Uterine smooth muscle cell (primary cell): ENCODE results near the gene LRRC58. TPM values are rescaled to one million over a fixed set of nuclear protein-coding genes. Genes with fewer than 3 reads are reported as not detected.

ENCODE experiments used
- total RNA-seq: library from RNA; depleted of rRNA; stranded (reverse); fragments of >200 nt; gene quantifications from 2 replicates; pipeline ENCODE4 v1.2.3, GENCODE V29; 2014

The LRRC58 gene
- total RNA-seq, result 29.0 and 31.9 TPM in 2 replicates

GRCh38 chr3:120348991-120349854 lies at the start of gene LRRC58:
Gene LRRC58 (minus strand): TSS chr3:120349354. CDS start chr3:120349243, 111 bp downstream.

GRCh38 chr3:120284747-120285507 lies 64.2 kb downstream of the LRRC58 start, which contains the start of gene GPR156:
Gene GPR156 (minus strand): TSS chr3:120285222. CDS start chr3:120244098, 41,124 bp downstream.

Other genes with a start within 250 kb of the LRRC58 start
- gene GPR156, start 64.1 kb downstream of the LRRC58 start, total RNA-seq, result 0.37 and 0.55 TPM in 2 replicates
- gene FSTL1, start 101.6 kb upstream of the LRRC58 start, total RNA-seq, result 588 and 921 TPM in 2 replicates
- 16.3 and 23.4 TPM in 2 replicates for gene NDUFB4, start 247.0 kb upstream of the LRRC58 start, total RNA-seq